Measurements from ENCODE around the gene HBEGF. TPM values are rescaled to one million over a fixed set of nuclear protein-coding genes. Genes with fewer than 3 reads are reported as not detected.

HBEGF gene
- total and polyA plus RNA-seq, 10 of the 15 experiments (the other 5 are each of a cell fraction or from before 2014, with no cell fraction given): 0.87 to 3.1 (median 2.1) TPM

DNA sequence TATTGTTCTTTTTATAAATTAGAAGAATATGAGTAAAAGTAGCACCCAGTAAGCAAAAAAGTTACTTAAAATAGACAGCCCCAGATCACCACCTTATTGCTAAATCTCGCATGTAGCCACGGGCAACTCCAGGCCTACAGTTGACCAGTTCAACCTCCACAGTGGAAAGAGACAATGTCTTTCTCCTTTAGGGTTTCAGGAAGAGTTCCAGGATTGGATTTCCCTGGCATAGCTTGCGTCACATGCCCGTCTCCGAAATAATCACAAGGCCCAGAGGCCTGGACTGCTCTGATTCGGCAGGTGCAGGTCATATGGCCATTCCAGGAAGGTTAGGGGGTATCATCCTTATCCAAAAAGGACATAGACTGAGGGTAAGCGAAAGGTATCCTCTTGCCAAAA is 33.6 kb downstream of the HBEGF start (continued):
- TF ChIP-seq CUX1 (IDR thresholded peaks at IDR 0.05; ENCODE audit: insufficient replicate concordance, low read depth, low read length) (no peak), IKZF1 (conservative IDR thresholded peaks at IDR 0.05) (no peak), ZNF687 (IDR thresholded peaks at IDR 0.05) (no peak), EP300 (IDR thresholded peaks at IDR 0.05; ENCODE audit: borderline replicate concordance in 1 of 2, control insufficient read depth in 1 of 2, low read depth in 2 of 2, low read length in 2 of 2) (no peak), MEF2A (IDR thresholded peaks at IDR 0.05; ENCODE audit: insufficient read depth, low read depth, low read length) (no peak), ZNF207 (IDR thresholded peaks at IDR 0.05; ENCODE audit: borderline replicate concordance) (no peak), HDAC2 (IDR thresholded peaks at IDR 0.05) (no peak), YY1 (IDR thresholded peaks at IDR 0.05; ENCODE audit: low read depth, low read length) (no peak), PRDM15 (CRISPR knock-in tag; IDR thresholded peaks at IDR 0.05) (no peak), JUND (IDR thresholded peaks at IDR 0.05; ENCODE audit: low read depth, low read length) (no peak), BMI1 (IDR thresholded peaks at IDR 0.05; ENCODE audit: borderline replicate concordance) (no peak), TAF1 (IDR thresholded peaks at IDR 0.05; ENCODE audit: borderline replicate concordance, low read depth, low read length) (no peak)
- TF ChIP-seq, protein P1, sequence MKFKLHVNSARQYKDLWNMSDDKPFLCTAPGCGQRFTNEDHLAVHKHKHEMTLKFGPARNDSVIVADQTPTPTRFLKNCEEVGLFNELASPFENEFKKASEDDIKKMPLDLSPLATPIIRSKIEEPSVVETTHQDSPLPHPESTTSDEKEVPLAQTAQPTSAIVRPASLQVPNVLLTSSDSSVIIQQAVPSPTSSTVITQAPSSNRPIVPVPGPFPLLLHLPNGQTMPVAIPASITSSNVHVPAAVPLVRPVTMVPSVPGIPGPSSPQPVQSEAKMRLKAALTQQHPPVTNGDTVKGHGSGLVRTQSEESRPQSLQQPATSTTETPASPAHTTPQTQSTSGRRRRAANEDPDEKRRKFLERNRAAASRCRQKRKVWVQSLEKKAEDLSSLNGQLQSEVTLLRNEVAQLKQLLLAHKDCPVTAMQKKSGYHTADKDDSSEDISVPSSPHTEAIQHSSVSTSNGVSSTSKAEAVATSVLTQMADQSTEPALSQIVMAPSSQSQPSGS (IDR thresholded peaks at IDR 0.05; ENCODE audit: low read length): no peak

All from GM12878 (cell line).